ENCODE data around the gene MYO7A. TPM values are rescaled to one million over a fixed set of nuclear protein-coding genes. Genes with fewer than 3 reads are reported as not detected.

Gene MYO7A
- not detected in 2 replicates for total RNA-seq (2014; rRNA removed; shearing (Covaris generic); ENCODE audit: low replicate concordance)

DNA sequence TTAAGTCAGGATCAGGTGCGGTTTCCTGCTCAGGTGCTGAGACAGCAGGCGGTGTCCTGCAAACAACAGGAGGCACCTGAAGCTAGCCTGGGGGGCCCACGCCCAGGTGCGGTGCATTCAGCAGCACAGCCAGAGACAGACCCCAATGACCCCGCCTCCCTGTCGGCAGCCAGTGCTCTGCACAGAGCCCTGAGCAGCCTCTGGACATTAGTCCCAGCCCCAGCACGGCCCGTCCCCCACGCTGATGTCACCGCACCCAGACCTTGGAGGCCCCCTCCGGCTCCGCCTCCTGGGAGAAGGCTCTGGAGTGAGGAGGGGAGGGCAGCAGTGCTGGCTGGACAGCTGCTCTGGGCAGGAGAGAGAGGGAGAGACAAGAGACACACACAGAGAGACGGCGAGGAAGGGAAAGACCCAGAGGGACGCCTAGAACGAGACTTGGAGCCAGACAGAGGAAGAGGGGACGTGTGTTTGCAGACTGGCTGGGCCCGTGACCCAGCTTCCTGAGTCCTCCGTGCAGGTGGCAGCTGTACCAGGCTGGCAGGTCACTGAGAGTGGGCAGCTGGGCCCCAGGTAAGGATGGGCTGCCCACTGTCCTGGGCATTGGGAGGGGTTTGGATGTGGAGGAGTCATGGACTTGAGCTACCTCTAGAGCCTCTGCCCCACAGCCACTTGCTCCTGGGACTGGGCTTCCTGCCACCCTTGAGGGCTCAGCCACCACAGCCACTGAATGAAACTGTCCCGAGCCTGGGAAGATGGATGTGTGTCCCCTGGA is at the start of gene MYO7A:
MYO7A (plus strand) TSS at position 327 of the 772 bp plus-strand sequence. CDS start 2,389 bp downstream, outside the sequence.
- in situ Hi-C loops (cut with HindIII; ENCODE audit: low pct_unique_long_range_greater_than_20kb, low sequenced_read_pairs) = no loop called here
- no peak for DNase-seq (ENCODE audit: low read depth)

DNA sequence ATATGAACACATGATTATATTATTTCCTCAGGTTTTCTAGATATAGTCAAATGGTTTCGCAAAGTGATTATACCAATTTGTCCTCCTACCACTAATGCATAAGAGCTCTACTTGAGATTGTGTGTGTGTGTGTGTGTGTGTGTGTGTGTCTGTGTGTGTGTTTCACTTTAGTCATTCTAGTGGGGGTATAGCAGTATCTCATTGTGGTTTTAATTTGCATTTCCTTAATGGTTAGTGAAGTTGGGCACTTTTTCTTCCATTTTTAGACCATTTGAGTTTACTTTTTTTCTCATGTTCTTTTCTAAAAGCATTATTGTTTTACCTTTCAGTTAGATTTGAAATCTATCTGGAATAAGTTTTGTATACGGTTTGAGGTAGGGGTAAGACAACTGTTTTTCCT is 48.4 kb upstream of the MYO7A start:
- DNase-seq (ENCODE audit: low read depth) = no peak
- in situ Hi-C loops (cut with HindIII; ENCODE audit: low pct_unique_long_range_greater_than_20kb, low sequenced_read_pairs) = no loop called here

DNA sequence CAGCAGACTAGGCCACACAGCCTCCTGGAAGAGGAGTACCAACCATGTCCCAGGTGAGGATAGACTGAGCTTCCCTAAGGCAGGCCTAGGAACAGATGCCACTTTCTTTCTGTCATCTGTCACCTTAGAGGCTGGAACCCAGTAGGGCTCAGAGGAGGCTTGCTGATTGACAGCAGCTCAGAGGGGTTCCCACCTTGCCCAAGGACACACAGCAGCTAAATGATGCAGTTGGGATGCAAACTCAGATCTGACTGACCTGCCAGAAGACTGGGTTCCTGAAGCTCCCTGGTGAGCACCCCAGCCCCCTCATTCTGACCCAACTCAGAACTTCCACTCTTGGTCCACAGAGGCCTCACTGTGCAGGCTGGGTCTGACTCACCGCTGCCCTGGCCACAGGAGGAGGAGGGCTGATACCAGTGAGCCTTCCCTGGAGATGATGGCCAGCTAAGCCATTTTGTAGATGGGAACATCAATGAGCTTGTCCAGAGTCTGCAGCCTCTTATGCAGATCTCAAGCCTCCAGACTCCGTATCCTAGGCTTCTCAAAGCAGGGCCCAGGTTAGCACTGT is 47.3 kb upstream of the MYO7A start:
- in situ Hi-C loops (cut with HindIII; ENCODE audit: low pct_unique_long_range_greater_than_20kb, low sequenced_read_pairs) = no loop called here
- DNase-seq (ENCODE audit: low read depth) = no peak

DNA sequence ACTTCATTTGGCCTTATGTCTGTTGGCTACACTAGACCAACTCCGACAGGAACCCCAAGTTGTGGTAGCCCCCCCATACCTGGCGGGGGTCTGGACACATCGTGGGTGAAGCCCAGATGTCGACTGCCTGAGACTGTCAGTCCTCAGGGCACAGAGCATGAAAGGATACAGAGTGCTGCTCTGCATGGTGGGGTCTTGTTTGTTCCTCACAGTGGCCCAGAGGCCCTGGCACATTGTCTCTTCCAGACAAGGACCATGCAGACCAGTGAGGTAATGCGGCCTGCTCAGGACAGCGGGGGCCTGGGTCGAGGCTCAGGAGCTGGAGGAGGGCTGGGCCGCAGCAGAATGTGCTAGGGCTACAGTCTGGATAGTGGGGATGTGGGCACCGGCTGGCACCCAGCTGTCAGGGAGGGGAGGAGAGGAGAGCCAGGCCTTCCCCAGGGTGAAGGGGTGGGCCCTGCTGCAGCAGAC is 46.6 kb upstream of the MYO7A start:
- in situ Hi-C loops (cut with HindIII; ENCODE audit: low pct_unique_long_range_greater_than_20kb, low sequenced_read_pairs) = no loop called here
- no peak for DNase-seq (ENCODE audit: low read depth)

DNA sequence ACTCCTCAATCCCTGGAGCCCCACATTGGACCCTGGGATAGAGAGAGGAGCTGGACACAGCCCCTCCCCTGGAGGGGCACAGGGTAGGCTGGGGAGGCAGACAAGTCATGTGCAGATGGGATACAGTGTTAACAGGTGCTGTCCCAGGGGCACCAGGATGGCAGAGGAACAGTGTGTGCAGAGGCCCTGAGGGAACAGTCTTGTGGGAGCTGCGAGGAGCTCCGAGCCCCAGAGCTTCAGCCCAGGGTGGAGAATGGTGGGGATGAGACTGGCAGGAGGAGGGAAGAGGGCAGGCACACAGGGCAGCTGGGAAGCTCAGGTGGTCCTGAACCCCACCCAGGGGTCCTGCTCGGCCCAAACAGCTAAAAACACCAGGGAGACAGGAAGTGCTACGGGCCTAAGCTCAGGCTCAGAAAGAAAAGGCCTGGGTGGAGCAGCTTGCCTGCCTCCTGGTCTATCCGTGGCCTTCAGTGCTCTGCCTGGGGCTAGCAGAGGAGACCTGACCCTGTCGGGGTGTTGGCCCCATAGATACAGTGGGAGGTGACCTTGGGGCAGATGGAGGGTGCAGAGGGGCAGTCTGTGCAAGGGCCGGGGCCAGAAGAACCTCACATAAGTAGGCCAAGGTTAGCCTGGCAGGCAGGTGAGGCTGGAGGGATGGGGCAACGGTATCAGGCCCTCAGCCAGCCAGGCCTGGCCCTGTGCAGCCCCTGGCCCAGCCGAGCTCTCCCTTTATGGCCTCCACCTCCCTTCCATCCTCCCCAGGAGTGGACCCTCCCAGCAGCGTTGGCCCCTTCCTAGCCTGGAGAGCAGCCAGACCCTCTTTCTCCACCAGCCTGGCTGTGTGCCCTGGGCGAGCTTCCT is 45.8 kb upstream of the MYO7A start:
- DNase-seq (ENCODE audit: low read depth) = no peak
- in situ Hi-C loops (cut with HindIII; ENCODE audit: low pct_unique_long_range_greater_than_20kb, low sequenced_read_pairs) = no loop called here

DNA sequence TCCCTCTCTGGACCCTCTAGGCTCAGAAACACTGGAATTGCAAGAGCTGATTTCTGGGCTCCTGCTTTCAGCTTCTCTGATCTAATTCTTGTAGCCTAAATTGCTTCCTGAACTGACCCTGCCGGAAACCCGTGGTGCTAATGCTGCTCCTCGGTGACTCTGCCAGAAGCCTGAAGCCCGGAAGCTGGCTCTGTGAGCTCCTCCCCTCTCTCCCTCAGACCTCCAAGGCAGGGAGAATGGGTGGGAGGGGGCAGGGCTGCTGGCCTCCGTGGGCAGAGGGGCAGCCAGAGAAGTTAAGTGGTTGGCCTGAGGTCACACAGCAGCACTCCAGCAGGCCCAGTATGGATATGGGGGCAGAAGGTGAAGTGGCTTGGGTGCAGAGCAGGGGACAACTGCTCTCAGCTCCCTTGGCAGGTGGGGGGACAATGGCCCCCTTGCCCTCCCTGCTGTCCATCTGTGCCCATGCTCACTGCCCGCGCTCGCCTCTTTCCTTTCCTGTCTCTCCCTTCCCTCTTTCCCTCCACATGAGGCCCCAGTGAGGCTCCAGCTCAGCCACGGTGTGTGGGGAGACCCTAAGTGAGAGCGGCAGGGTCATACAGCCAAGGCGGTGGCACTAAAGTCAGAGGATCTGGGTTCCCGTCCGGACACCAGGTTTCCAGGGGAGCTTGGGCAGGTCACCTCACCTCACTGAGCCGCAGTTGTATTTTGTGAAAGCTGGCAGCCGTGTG is 45.0 kb upstream of the MYO7A start:
- in situ Hi-C loops (cut with HindIII; ENCODE audit: low pct_unique_long_range_greater_than_20kb, low sequenced_read_pairs) = no loop called here
- DNase-seq (ENCODE audit: low read depth) = no peak

DNA sequence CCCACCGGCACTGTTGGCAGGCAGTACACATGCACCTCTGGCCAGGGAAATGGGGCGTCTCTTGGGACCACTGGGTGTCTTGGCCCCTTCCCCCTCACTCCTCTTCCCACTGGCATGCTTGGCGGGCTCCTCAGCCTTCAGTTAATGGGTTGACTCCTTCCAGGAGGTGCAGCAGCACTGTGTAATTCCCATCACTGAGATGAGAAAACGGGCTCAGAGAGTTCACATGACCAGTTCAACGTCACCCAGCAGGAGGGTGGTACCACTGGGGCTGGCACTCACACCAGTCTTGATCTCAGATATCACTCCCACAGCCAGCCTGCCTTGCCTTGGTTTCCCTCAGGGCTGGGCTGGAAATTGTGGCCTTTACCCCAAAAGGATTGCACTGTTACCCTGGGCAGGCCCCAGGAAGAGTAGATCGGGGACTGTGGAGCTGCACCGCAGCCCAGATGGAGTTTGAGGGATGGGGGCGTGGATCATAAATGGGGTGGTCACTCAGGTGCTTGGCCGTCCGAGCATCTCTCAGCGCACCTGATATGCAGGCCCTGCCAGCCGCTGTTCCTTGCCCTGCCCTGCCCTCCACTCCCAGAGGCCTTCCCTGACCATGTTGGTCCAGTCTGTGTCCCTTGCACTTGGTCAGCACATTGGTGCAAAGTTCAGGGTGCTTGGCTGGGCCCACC is 44.3 kb upstream of the MYO7A start:
- in situ Hi-C loops (cut with HindIII; ENCODE audit: low pct_unique_long_range_greater_than_20kb, low sequenced_read_pairs) = no loop called here
- DNase-seq (ENCODE audit: low read depth) = no peak

DNA sequence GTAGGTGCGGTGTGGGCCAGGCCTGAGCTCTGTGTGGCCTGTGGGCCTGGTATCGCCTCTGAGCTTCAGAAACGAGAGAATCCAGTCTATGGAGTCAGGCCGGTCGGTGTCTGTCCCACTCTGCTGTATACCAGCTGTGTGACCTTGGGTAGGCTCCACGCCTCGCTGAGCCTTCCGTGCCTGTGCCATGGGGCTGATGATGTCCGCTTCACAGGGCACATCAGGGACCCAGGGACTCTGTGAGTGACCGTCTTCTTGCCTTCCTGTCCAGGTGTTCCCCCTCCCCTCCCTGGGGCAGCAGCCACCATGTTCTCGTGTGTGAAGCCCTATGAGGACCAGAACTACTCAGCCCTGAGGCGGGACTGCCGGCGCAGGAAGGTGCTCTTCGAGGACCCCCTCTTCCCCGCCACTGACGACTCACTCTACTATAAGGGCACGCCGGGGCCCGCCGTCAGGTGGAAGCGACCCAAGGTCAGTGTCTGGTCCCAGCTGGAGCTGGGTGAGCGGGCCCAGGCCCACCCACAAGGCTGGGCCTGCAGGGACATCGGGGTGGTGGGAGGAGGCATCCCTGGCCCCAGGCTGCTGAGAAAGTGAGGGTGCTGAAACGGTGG is 43.4 kb upstream of the MYO7A start:
- DNase-seq (ENCODE audit: low read depth) = no peak
- in situ Hi-C loops (cut with HindIII; ENCODE audit: low pct_unique_long_range_greater_than_20kb, low sequenced_read_pairs) = no loop called here

DNA sequence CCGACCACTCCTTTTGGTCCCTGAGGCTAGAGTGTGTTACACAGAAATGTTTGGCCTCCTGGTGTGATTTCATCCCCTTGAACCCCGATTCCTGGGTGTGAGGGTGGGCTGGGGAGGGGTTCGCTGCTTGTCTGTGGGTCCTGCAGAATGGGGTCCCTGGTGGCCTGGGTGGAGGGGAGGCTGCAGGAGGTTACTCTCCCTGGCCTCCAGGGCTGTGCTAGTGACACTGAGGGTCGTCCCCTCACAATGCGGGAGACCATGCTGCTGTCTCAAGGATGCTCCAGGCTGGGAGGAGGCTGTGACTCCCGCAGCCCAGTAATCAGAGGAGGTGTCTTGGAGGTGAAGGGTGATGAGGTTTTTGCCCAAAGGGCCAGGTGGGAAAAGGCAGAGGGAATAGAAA is 42.4 kb upstream of the MYO7A start:
- in situ Hi-C loops (cut with HindIII; ENCODE audit: low pct_unique_long_range_greater_than_20kb, low sequenced_read_pairs) = no loop called here
- DNase-seq (ENCODE audit: low read depth) = no peak

DNA sequence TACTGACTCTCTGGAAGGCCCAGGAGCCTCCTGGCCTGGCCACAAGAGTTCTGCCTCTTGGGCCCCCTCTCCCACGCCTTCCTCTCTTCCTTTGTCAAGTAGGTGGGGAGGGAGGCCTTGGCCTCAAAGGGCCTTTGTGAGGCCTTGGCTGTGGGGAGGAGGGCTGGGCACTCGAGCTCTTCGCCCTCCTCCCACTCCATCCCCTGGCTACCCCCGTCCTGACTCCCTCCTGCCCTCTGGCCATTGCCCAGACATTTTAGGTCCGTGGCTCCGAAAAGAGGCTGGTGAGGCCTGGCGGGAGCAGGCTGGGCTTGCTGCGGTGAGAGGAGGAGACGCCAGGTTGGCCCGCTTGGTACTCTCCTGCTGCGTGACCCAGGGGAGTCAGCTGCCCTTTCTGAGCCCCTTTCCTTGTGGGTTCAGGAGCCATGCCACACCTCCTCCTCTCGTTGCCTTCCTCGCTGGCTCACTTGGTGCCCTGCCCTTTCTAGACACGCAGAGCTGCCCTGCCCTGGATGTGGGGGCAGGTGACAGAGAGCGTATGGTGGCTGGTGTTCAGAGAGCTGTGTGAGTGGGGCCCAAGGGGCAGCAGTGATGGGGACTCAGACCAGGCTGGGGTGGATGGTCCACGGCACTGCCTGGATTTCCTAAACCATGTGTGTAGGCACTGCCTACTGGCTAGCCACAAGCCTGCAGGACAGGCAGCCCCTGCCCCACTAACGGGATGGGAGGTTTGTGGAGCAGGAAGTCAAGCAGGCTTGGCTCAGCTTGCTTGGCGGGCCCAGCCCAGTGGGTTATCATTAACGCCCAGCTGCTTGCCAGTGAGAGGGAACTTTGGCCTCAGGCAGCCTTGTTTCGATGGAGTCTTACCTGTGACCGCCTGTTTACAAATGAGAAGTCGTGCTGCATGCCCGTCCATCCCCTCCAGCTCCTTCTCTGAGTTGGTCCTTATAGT is 41.2 kb upstream of the MYO7A start:
- no peak for DNase-seq (ENCODE audit: low read depth)
- in situ Hi-C loops (cut with HindIII; ENCODE audit: low pct_unique_long_range_greater_than_20kb, low sequenced_read_pairs) = no loop called here

DNA sequence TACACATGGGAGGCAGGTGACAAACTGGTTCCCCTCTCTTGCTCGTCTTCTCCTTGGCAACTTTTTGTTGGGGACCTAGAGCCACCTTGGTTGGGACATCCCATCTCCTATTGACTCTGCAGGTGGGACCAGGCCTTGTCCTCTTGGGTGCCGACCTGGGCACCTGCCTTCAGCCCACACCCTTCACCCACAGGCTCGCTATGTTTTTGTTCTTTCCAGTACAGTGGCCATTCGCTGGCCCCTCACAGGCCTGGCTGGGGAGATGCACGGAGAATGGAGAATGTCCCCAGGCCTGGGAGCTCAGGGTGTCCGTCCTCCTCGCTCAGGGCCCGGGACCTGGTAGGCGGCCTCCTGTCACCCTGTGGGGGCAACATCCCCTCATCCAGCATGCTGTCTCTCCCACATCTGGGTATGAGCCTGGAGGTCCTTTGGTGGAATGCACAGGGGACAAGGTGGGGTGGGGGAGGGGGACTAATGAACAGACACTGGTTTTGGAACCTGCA is 40.3 kb upstream of the MYO7A start:
- DNase-seq (ENCODE audit: low read depth) = no peak
- in situ Hi-C loops (cut with HindIII; ENCODE audit: low pct_unique_long_range_greater_than_20kb, low sequenced_read_pairs) = no loop called here

DNA sequence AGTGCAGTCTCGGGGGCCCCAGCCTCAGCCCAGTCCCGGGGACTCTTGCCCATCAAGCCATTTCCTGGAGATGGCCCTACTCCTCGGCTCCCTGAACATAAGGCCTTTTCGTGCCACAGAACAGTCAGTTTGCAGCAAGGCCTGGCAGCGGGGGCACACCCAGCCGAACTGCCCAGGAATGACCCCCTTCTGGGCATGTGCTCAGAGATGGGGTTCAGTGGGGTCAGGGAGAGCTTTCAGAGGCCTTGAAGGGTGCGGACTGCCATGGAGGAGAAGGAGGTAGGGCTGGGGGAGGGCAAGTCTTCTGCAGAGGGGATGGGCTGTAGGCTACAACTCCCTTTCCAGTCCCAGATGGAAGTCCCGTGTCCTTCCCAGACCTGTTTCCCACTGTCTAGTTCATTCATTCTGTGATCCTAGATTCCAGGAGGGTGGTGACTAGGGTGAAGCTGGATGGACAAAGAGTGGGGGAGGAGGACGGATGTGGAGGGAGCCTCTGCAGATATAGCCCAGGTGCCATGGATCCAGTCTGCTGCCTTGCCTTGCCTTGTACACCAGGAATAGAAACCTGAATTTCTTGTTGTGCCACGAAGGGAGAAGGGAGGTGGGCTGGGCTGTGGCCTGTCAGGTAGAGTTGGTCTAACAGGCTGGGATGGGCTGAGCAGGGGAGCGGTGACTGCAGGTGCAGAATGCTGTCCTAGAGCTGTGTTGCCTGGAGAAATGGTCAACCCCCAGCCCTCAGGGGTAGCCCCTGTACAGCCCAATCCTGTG is 39.6 kb upstream of the MYO7A start:
- no peak for DNase-seq (ENCODE audit: low read depth)
- in situ Hi-C loops (cut with HindIII; ENCODE audit: low pct_unique_long_range_greater_than_20kb, low sequenced_read_pairs) = no loop called here

DNA sequence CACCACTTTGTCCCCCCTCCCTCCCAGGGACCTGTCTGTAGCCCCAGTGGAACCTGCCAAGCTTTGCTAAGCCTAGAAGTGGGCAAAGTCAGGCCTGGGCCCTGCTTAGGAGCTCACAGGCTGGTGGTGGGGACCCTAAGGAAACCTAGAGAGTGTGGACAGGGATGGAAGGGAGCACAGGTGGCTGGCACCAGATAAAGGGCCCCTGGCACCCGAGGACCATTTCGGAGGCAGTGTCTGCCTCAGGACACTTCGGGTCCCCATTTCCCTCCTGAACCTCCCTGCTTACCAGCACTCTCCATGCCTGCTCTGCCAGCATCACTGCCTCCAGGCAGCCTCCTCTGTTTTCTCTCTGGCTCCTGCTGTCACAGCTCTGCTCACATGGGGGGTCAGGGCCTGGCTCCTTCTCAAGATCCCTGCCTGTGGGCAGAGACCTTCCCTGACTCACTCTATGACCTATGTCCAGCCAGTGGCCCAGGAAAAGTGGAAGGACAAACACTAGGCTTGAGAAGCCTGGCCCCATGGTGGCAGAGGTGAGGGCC is 39.0 kb upstream of the MYO7A start:
- in situ Hi-C loops (cut with HindIII; ENCODE audit: low pct_unique_long_range_greater_than_20kb, low sequenced_read_pairs) = no loop called here

DNA sequence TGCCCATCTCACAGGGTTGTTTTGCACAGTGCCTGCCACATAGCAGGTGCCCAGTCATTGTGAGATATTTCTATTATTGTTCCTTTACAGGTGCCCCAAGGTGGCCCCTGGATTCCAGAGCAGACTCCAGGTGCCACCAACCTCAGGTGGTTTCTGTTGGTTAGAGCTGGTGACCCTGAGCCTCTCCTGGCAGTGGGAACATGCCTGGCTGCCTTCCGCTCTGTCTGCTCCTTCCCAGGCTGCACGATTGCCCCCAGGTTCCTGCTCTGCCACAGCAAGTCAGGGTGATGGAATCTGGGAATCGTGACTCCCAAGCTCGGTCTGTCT is 38.0 kb upstream of the MYO7A start:
- DNase-seq (ENCODE audit: low read depth) = no peak
- in situ Hi-C loops (cut with HindIII; ENCODE audit: low pct_unique_long_range_greater_than_20kb, low sequenced_read_pairs) = no loop called here

More for the DNA sequence above, 39.0 kb upstream of the MYO7A start:
- no peak for DNase-seq (ENCODE audit: low read depth)

DNA sequence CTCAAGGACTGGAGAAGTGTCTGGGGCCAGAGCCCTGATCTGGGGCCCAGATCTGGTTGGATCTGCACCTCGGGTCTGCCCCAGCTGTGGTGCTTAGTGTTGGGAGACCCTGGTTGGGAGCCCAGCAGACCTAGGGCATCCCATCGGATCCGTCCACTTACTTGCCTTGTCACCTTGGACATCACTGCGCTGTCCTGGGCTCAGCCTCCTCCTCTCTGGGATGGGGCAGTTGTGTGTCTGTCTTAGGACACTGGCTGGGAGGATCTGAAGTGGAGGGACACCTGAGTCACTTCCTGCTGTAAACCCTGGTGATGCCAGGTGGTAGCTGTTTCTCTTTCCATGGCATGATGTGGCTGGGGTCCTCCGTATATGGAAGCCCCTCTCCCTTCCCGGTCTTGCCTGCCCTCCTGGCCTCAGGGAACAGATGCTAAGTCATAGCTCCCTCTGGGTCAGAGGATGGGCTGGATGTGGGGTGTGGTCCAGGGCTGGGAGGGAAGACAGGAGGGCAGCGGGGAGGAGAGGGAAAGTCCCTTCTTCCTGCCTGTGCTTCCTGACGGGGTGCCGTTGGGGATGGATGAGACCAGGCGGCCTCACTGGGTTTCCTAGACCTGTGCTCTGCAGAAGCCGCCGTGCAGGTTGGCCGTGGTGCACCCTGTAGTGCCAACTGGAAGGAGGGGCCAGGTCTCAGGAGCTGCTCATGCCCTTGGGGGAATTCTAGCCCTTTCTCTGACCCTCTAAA is 37.5 kb upstream of the MYO7A start:
- in situ Hi-C loops (cut with HindIII; ENCODE audit: low pct_unique_long_range_greater_than_20kb, low sequenced_read_pairs) = no loop called here
- no peak for DNase-seq (ENCODE audit: low read depth)

All from Caki2 (cell line).